HG03342 (cell line): Measurements from ENCODE around the gene FBXW2.
"Not testable (repeated sequence)": the region's sequence is repeated elsewhere in the genome, so short reads cannot be mapped to it uniquely, and the experiment has no call there.

Source experiments
- ATAC-seq: cut with Tn5 transposase; IDR thresholded peaks from one replicate; pipeline ENCODE4 v1.9.1; 2021; ENCODE audit warnings: mild to moderate bottlenecking, moderate library complexity; ENCODE audit not compliant: unreplicated experiment

FBXW2 gene, protein sequence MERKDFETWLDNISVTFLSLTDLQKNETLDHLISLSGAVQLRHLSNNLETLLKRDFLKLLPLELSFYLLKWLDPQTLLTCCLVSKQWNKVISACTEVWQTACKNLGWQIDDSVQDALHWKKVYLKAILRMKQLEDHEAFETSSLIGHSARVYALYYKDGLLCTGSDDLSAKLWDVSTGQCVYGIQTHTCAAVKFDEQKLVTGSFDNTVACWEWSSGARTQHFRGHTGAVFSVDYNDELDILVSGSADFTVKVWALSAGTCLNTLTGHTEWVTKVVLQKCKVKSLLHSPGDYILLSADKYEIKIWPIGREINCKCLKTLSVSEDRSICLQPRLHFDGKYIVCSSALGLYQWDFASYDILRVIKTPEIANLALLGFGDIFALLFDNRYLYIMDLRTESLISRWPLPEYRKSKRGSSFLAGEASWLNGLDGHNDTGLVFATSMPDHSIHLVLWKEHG

DNA sequence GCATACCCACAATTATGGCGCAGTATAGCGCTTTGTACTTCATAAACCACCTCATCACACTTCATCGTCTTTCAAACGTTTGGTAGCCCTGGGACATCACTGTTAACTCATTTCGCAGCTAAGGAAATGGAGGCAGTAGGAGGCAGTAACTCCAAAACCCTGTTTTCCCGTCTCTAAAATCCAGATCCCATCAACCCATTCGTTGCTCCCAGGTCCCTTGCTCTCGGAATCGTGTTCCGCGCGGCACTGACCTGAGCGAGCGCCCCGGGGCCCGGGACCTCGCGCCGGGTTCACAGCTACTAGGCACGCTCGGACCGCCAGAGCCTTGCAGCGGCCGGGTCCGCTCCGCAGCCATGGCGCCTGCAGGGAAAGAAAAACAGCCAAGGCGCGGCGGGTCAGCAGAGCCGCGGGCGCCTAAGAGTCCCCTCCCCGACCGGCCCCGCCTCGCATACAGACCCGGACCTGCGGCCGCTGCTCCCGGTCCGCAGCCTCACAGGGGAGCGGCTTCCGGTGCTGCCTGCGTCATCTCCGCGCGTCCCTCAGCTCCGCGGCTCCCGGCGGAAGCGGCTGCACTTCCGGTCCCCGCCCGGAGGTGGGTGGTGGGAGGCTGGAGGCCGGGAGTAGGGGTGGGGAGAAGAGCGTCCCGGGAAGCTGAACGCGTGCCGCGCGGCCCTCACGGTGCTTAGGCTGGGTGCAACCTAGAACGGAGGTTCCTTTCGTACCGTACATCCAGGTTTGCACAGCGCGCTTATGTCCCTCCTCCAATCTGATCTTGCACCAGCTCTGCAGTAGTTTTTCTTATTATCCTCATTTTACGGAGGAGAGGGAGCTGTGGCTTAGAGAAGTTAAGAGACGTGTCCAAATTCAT is at the start of gene FBXW2:
Gene FBXW2, minus strand, starts transcription at position 519 of the 868 bp plus-strand sequence. CDS start 5,158 bp downstream, outside the sequence.
- peak; percentile 92 for ATAC-seq

DNA sequence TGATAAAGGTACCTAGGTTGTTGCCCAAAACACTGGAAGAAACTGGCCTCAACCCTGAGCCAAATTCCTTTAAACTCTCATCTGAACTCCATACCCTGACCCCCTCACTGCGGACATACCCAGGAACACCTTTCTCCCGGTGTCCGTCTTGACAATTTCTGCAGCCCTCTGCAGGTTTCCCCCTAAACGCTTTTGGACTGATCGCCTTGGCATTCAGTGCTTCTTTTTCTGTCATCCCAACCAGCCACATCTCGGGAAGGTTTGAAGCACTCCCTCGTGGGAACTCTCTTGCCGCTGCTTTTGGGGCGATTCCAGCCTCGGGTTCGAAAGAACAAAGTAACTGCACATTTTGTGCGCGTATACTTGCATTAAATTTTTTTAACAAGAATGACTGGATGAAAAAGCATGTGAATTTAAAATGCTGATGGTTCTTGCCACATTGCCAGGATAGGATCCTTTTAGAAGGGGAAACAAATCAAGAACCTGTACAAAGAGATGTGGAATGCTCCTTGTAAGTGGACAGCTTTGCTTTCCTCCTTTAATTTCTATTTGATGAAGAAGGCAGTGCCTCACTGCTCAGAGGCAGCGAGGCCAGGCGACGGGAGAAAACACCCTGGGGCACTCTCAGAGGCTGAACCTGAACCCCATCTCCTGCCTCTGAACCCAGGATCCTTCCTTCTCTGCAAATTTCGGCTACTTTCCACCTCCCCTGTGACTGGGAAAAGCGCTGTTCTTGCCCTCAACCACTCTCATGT is 48.9 kb upstream of the FBXW2 start:
- ATAC-seq, result peak; percentile 4

DNA sequence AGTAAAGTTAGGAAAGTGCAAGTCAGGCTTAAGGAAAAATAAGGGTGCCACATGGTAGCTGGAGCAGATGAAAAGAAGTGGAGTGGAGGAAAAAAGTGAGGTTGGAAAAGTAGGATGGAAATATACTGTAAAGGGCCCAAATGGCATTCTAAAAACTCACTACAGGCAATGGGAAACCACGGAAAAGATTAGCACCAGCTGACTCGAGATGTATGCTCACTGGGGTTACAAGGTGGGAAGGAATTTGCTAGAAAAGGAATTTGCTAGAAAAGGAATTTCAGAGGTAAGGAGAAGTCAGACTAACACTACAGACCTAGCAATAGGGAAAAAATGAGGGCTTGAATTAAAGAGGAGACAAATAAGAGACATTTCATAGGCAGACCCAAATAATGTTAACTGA is 45.9 kb upstream of the FBXW2 start:
- no peak for ATAC-seq

DNA sequence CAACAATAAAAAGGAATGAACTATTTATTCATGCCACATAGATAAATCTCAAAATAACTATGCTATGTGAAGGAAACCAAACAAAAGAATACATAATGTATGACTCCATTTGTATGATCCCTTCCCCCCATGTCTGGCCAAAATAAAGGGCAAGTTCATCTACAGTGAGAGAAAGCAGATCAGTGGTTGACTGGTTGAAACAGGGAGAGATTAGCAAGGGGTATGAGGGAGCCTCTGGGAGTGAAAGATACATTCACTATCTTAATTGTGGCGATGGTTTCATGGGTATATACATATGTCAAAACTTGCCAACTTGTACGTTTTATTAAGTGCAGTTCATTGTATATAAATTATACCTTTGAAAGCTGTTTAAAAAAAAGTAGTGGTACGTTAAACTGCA is 44.7 kb upstream of the FBXW2 start:
- no peak for ATAC-seq

DNA sequence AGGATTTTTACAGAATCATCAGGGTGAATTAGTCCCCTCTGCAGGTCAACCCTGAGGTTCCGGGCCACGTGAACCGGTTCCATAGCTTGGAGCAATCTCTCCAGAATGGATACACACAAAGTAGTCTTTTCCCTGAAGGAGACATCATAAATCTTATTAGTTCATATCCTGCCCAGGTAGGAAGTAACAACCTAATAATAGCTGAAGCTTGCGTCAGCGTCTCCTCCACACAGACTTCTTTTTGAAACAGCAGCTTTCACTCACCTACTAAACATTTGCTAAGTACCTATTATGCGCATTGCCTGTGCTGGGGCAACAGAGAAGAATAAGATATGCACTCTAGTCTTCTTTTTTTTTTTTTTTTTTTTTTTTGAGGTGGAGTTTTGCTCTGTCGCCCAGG is 40.1 kb upstream of the FBXW2 start:
- no peak for ATAC-seq

DNA sequence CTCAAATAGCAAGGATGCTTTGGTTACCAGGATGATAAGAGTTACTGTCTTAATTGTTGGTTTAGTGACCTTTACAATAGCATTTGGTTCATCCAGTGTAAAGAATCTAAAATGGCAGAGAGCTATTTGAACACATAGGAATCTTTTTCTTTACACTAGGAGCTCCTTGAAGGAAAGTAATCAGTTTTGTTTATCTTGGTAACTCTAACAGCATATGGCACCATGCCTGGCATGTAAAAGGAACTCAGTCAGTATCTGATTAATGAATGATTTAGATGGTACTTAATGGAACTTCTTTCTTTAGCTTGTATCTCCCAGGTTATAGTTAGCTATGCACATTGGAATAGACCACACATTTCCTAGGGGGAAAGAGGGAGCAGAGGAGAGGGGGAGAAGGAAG is 39.6 kb upstream of the FBXW2 start:
- no peak for ATAC-seq

DNA sequence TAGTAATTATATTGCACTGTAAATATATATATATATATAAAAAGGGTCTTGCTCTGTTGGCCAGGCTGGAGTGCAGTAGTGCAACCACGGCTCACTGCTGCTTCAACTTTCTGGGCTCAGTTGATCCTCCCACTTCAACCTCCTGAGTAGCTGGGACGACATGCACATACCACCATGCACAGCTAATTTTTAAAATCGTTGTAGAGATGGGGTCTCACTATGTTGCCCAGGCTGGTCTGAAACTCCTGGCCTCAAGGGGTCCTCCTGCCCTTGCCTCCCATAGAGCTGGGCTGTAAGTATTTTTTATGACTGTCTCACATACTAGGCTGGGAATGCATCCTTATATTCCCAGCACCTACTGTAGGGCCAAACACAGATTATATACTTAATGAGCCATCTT is 37.6 kb upstream of the FBXW2 start:
- no peak for ATAC-seq

DNA sequence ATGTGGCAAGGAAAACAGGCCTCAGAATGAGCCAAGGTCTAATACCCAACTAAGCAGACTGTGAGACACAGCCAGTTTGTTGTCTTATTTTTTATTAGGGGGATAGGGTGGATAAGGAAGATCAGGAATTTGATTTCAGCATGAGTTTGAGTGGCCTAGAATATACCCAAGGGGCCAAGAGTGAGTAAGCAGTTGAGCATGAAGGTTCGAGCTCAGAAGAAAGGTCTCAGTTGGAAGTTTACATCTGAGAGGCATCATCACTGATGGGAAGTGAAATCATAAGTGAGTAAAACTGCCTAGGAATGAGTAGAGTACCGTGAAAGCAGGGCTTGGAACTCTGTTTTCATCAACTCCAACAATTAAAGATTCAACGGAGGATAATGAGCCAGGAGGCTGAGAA is 36.9 kb upstream of the FBXW2 start:
- ATAC-seq, result no peak

DNA sequence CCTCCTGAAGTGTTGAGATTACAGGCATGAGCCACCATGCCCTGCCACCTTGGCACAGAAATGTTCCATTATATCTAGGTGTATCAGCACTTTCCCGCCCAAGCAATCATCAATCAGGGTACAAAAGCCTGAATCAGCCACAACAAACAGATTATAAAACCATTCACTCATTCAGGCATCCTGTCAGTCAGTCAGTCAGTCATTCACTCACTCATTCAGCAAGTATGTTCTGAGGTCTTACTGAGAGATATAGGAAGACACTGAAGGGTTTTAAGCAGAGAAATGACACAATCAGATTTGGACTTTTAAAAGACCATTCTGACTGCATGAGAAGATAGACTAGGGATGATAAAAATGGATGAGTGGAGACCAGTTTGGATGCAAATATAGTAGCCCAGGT is 36.4 kb upstream of the FBXW2 start:
- ATAC-seq, result no peak

DNA sequence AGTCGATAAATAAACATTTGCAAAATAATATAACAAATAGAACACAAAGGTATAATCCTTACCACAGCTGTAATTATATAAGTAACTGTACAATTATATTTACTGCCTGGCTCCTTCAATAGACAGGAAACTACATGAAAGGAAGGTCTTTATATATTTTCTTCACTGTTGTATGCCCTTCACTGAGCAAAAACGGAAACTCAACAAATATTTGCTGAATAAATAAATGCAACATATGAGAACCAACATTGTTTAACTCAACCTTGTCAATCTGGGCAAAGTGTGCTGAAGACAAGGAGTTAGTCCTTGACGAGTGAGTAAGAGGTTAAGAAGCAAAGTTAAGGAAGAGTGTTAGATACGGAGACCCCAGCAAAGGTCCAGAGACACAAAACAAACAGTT is 26.9 kb upstream of the FBXW2 start:
- ATAC-seq, result no peak

DNA sequence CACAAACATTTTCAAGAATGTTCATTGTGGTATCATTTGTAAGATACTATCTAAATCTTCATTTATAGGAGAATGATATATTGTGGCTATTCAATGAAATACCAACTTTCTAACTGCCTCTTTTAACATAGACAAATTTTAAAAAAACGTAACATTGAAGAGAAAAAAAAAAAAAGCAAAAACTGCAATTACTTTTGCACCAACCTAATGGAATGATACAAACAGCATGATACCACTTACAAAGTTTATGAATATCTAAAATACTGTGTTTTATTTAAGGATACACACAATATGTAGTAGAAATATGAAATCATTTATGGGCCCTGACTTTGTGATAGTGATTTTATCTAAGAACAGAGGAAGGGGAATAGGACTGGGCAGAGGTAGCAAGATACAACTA is 25.4 kb upstream of the FBXW2 start:
- ATAC-seq, result no peak

DNA sequence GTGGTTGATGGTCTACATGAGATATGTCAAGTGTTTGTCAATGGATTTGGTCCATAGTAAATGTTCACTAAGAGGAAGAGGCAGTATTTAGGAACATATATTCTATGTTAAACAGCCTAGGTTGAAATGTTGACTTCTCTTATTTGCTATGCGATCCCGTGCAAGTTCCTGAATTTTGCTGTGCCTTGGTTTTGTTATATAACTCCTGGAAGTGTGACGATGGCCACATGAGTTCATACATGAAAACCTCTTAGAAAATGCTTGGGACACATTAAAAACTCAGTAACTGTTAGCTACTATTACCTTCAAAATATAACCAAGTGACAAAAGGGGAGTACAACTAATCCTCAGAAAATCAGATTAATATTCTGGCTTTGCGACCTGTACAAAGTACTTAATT is 21.9 kb upstream of the FBXW2 start:
- ATAC-seq, result no peak

DNA sequence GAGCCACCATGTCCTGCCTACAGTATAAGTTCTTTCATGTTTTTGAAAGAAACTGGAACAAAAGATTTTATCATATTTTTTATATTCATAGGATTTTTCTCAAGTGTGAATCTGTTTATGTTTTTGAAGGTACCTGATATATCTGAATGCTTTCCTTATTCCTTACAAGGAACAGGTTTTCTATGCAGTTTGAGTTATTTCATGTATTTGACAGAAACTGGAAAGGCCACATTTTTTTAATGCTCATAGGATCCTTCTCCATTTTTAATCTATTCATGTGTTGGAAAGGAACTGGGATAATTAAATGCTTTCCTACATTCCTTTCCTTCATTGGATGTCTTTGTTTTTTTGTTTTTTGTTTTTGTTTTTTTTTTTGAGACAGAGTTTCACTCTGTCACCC is 15.7 kb upstream of the FBXW2 start:
- ATAC-seq, result no peak

DNA sequence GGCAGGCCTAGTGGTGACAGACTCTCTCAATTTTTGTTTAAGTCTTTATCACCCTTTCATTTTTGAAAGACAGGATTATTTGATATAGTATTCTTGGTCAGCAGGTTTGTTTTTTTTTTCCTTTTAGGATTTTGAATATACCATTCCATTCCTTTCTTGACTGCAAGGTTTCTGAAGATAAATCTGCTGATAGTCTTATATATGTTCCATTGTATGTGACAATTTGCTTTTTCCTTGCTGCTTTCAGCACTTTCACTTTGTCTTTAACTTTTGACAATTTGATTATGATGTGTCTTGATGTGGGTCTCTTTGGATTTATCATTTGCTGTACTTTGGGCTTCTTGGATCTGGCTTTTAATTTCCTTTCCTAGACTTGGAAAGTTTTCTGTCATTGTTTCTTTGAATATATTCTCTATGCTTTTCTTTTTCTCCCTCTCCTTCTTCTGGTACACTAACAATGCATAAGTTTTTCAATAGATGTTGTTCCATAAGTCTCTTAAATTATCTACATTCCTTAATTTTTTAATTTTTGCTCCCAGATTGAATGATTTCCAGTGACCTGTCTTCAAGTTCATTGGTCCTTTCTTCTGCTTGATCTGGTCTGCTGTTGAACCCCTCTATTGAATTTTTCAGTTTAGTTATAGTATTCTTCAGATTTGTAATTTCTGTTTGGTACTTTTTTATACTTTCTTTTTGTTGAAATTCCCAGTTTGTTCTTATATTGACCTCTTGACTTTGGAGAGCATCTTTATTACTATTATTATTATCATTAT is 14.6 kb upstream of the FBXW2 start:
- no peak for ATAC-seq

DNA sequence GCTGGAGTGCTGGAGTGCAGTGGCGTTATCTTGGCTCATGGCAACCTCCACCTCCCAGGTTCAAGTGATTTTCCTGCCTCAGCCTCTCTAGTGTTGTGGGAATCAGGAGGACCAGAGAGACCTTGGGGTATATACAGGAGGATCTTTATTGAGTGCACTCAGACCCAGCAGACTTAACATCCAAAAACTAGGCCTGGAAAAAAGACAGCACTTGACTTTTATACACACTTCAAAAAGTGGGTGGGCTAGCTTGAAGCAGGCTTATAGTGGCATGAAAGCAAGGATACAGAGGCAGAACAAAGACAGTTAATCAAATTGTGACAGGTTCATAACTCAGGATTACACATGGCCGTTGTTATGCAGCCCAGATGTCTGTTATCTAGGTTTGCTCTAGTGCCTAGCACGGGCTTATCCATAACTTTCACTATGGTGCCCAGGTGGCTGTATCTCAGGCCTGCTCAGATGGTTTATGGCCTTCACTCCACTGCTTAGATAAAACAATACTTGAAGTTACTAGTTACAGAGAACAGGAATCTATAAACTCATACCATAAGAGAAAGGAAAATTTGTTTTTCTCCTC is 11.7 kb upstream of the FBXW2 start:
- not testable (repeated sequence) for ATAC-seq

DNA sequence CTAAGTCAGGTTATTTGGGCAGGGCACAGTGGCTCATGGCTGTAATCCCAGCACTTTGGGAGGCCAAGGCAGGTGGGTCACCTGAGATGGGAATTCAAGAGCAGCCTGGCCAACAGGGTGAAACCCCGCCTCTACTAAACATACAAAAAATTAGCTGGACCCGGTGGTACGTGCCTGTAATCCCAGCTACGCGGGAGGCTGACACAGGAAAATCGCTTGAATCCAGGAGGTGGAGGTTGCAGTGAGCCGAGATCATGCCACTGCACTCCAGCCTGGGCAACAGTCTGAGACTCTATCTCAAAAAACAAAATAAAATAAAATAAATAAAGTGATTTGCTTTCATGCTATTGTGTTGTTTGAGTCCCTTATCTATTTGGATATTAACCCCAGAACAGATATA is 8.2 kb upstream of the FBXW2 start:
- ATAC-seq, result no peak

DNA sequence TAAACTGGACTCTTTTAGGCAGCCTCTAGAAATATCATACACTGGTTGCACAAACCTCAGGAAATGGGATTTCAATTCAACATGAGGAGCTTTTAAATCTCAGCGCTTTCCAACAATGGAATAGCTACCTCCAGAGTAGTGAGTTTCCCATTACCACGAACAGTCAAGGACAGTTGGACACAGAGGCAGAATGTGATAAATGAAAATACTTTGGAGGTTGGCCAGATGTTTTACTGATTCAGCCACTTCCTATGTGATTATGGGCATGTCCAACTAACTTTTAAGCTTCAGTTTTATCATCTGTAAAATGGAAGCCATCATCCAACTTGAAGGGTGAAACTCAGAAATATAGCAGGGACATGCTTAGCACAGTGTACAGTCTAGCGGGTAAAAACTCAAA is 2.1 kb downstream of the FBXW2 start:
- no peak for ATAC-seq

DNA sequence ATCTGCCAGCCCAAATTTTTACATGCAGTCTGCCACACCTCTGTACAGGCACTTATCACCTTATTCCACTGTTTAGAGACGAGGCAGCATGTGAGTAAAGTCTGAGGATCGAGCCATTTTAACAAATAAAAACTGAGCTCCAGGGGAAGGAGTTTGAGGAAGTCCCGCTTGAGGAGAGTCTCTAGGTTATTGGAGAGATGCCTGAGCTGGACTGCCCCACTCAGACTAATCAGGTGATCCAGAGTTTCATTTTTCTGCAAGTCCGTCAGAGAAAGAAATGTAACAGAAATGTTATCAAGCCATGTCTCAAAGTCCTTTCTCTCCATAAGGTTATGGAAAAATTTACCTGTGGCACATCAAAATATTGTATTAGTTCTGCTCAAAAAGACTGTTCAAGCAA is 5.3 kb downstream of the FBXW2 start:
- no peak for ATAC-seq

DNA sequence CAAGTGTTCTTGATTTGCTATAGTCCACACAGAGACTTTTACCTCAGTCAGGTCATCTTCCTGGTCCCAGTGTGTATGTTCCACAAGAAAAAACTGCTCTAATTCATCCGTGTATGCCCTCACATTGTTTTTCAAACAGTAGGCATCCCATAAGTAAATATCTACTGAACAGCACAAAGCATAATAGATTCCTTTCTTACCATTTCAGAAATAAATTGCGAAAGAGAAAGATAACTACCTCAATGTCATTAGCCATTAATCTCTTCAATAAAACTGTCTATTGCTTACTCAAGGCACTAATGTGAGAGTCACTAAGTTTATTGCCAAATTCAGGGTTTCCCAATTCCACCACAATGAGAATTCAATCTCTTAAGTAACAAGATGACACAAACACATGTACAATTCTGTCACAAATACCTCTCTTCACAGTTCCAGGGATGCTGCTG is 9.6 kb downstream of the FBXW2 start:
- ATAC-seq, result no peak

DNA sequence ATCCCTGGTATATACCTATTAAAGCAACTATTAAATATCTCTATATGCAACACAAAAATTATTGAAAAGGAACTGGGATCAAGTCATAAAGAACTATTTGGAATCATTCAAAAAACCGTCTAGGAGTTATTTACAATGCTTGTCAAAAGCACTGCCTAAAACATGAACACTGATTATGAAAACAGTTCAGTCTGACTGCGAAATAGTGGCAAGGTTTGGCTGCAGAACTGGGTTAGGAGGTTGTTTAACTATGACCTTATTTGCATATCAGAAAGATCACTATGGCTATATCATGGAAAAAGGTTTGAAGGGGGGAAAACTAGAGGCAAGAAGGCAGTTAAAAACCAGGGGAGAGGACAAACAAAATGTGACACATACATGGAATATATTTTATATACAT is 12.0 kb downstream of the FBXW2 start:
- no peak for ATAC-seq
